PC-9 (cell line): ENCODE data around the gene KATNAL1. TPM values are rescaled to one million over a fixed set of nuclear protein-coding genes. Genes with fewer than 3 reads are reported as not detected.

Experiments used
- BruUV-seq: library from RNA; stranded (reverse); fragments of 400-500 nt; replicated peaks from 2 replicates; lab custom pipeline; 2021; lab: Mats Ljungman, UMichigan
- CTCF ChIA-PET: fragments of 300-600 bp; sonication (Branson Sonifier 250); formaldehyde crosslinking; loops from one replicate; lab custom pipeline; 2022; ENCODE audit warnings: antibody characterized with exemption; lab: Charles Lee
- POLR2A ChIA-PET: fragments of 300-600 bp; sonication (Branson Sonifier 250); formaldehyde crosslinking; loops from one replicate; lab custom pipeline; 2022; ENCODE audit warnings: antibody characterized with exemption; ENCODE audit not compliant: unreplicated experiment; lab: Charles Lee
- DNase-seq, 2 experiments: peaks; one replicate each; pipeline versions ENCODE4 v3.0.0 to v3.0.0-alpha.2; 2015 to 2022; ENCODE audit warnings: mixed read lengths in 1 of 2
- H2AFZ ChIP-seq: fragments of 200-600 bp; sonication (generic); 2 replicates; pipeline ENCODE4 v1.8.1; 2017; ENCODE audit warnings: antibody characterized with exemption
- H3F3A ChIP-seq: fragments of 200-600 bp; sonication (generic); 2 replicates; pipeline ENCODE4 v1.8.1; 2017; ENCODE audit warnings: antibody characterized with exemption, mild to moderate bottlenecking, low read depth; ENCODE audit not compliant: insufficient read depth
- H3K27ac ChIP-seq: fragments of 200-600 bp; sonication (generic); 2 replicates; pipeline ENCODE4 v1.6.1; 2016; ENCODE audit warnings: mixed run types
- H3K27me3 ChIP-seq: fragments of 200-600 bp; sonication (generic); 2 replicates; pipeline ENCODE4 v1.6.1; 2016; ENCODE audit warnings: low read depth, mixed run types; ENCODE audit not compliant: insufficient read depth
- H3K36me3 ChIP-seq: fragments of 200-600 bp; sonication (generic); 2 replicates; pipeline ENCODE4 v1.6.1; 2016; ENCODE audit warnings: low read depth, mixed run types
- H3K4me1 ChIP-seq: fragments of 200-600 bp; sonication (generic); replicated peaks from 2 replicates; pipeline ENCODE4 v1.6.1; 2016; ENCODE audit warnings: mixed run types; ENCODE audit not compliant: insufficient read depth
- H3K4me2 ChIP-seq: fragments of 200-600 bp; sonication (generic); 2 replicates; pipeline ENCODE4 v1.6.1; 2017; ENCODE audit warnings: mixed run types
- H3K4me3 ChIP-seq: fragments of 200-600 bp; sonication (generic); 2 replicates; pipeline ENCODE4 v1.6.1; 2016; ENCODE audit warnings: mixed run types
- H3K79me2 ChIP-seq: fragments of 200-600 bp; sonication (generic); 2 replicates; pipeline ENCODE4 v1.6.1; 2017; ENCODE audit warnings: low read depth, mixed run types
- H3K9me2 ChIP-seq: fragments of 200-600 bp; sonication (generic); 2 replicates; pipeline ENCODE4 v1.8.1; 2017; ENCODE audit warnings: mild to moderate bottlenecking; ENCODE audit not compliant: insufficient read depth
- H3K9me3 ChIP-seq: fragments of 200-600 bp; sonication (generic); 2 replicates; pipeline ENCODE4 v1.8.1; 2016; ENCODE audit warnings: low read depth; ENCODE audit not compliant: insufficient read depth
- H4K20me1 ChIP-seq: fragments of 200-600 bp; sonication (generic); 2 replicates; pipeline ENCODE4 v1.8.1; 2017; ENCODE audit not compliant: insufficient read depth
- CTCF ChIP-seq: fragments of 200-600 bp; sonication (generic); conservative IDR thresholded peaks from 2 replicates; pipeline ENCODE4 v1.6.1; 2017; ENCODE audit warnings: mixed run types, antibody characterized with exemption, mild to moderate bottlenecking, moderate library complexity
- EZH2 ChIP-seq: fragments of 200-600 bp; sonication (generic); IDR thresholded peaks from 2 replicates; pipeline ENCODE4 v1.8.0; 2017; ENCODE audit warnings: antibody characterized with exemption, low read depth
- intact Hi-C: fragments of 100-400 bp; cut with micrococcal nuclease; formaldehyde crosslinking; loops from one replicate; pipeline ENCODE4 v1.10.0; 2022; ENCODE audit not compliant: unreplicated experiment
- total RNA-seq: library from RNA; stranded (reverse); gene quantifications from 2 replicates; pipeline ENCODE4 v1.2.3, GENCODE V29; 2021

KATNAL1 gene
- total RNA-seq, 1 experiment from 2014 or later, result 11.8 TPM

GRCh38 chr13:30153545-30154426, 153.6 kb downstream of the KATNAL1 start:
- ChIA-PET POLR2A (no interaction called here), CTCF (no interaction called here)
- no peak for DNase-seq
- no peaks in the 10 kb centered on the region for H3K79me2 ChIP-seq
- no peaks in the 10 kb centered on the region for H3K36me3 ChIP-seq
- H3K4me3 ChIP-seq, result no peak overlapping the region
- no peak overlapping the region for H3K4me2 ChIP-seq
- no peaks in the 10 kb centered on the region for H3K9me2 ChIP-seq
- TF ChIP-seq CTCF (no peak), EZH2 (no peak)
- no peaks in the 10 kb centered on the region for H3K4me1 ChIP-seq
- no peak overlapping the region for H2AFZ ChIP-seq
- intact Hi-C loops, result no loop called here
- no peaks in the 10 kb centered on the region for H3K27me3 ChIP-seq
- BruUV-seq, result no TSS peak
- no peaks in the 10 kb centered on the region for H3K9me3 ChIP-seq
- no peak overlapping the region for H3K27ac ChIP-seq
- H3F3A ChIP-seq, result no peaks in the 10 kb centered on the region
- no peaks in the 10 kb centered on the region for H4K20me1 ChIP-seq

Other genes with a start within 250 kb of the KATNAL1 start
- not detected in 2 replicates for gene UBE2L5, start 114.9 kb upstream of the KATNAL1 start, total RNA-seq
- gene HMGB1, start 158.4 kb upstream of the KATNAL1 start, total RNA-seq, result 172 and 313 TPM in 2 replicates